ENCODE measurements around the gene FGD2.

FGD2 gene

DNA sequence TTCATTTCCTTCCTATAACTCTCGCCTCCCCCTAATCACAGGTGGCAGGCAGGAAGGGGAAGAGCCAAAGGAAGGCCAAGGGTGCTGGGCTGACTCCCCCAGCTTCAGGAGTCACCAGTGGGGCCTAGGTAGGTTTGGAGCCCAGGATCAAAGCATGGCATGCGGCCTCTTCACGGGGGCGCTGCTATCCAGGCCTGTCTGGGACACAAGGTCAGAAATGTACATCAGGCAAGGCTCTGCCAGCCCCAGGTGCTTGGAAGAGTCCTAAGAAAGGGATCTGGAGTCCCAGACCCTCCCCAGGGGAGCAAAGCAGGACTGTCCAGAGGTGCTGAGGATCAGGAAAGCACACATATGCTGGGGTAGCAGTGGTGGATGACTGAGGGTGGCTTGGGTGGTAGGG lies 40.5 kb upstream of the FGD2 start:
- H3K27ac ChIP-seq: no peak overlapping the region
- DNase-seq: no peak
- in situ Hi-C loops (cut with HindIII; ENCODE audit: low pct_ligation_motif_present, low sequenced_read_pairs): no loop called here
- H3K36me3 ChIP-seq (replicated peaks): peaks cover 37% of the 10 kb centered on the region
- H3K27me3 ChIP-seq (replicated peaks): no peaks in the 10 kb centered on the region
- H3K4me3 ChIP-seq (ENCODE audit: low read depth, low read length): no peak overlapping the region
- TF ChIP-seq, protein P1, sequence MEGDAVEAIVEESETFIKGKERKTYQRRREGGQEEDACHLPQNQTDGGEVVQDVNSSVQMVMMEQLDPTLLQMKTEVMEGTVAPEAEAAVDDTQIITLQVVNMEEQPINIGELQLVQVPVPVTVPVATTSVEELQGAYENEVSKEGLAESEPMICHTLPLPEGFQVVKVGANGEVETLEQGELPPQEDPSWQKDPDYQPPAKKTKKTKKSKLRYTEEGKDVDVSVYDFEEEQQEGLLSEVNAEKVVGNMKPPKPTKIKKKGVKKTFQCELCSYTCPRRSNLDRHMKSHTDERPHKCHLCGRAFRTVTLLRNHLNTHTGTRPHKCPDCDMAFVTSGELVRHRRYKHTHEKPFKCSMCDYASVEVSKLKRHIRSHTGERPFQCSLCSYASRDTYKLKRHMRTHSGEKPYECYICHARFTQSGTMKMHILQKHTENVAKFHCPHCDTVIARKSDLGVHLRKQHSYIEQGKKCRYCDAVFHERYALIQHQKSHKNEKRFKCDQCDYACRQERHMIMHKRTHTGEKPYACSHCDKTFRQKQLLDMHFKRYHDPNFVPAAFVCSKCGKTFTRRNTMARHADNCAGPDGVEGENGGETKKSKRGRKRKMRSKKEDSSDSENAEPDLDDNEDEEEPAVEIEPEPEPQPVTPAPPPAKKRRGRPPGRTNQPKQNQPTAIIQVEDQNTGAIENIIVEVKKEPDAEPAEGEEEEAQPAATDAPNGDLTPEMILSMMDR (IDR thresholded peaks at IDR 0.05; ENCODE audit: low read depth, low read length, missing control alignments): no peak

- DNase-seq: no peak
- H3K27me3 ChIP-seq (replicated peaks): no peaks in the 10 kb centered on the region
- H3K27ac ChIP-seq: no peak overlapping the region
- no peak overlapping the region for H3K4me3 ChIP-seq (ENCODE audit: low read depth, low read length)
- in situ Hi-C loops (cut with HindIII; ENCODE audit: low pct_ligation_motif_present, low sequenced_read_pairs): no loop called here
- TF ChIP-seq, protein P1 (IDR thresholded peaks at IDR 0.05; ENCODE audit: low read depth, low read length, missing control alignments): no peak
- H3K36me3 ChIP-seq (replicated peaks): peaks cover 61% of the 10 kb centered on the region
Measured at GRCh38 chr6:36967301-36967700, 38.2 kb upstream of the FGD2 start.

DNA sequence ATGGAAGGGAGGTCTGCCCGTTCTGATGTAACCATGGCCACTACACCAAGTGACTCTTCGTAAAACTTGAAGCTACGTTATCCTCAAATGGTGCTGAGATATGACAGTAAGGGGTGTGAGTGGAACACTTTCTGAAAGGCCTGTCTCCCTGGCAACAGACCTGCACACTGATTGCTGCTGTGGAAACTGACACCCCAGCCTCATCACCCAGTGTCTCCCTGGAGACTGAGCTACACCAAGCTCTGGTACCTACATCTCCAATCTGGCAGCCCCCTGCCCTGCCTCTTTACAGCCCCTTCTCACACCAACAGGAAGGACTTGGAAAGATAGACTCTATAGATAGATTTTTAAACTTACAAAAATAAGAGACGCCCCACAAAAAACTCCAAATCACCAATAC lies 37.7 kb upstream of the FGD2 start:
- DNase-seq: no peak
- peaks cover 65% of the 10 kb centered on the region for H3K36me3 ChIP-seq (replicated peaks)

GRCh38 chr6:36968266-36968977 lies 37.0 kb upstream of the FGD2 start:
- DNase-seq: no peak
- no peak overlapping the region for H3K27ac ChIP-seq
- in situ Hi-C loops (cut with HindIII; ENCODE audit: low pct_ligation_motif_present, low sequenced_read_pairs): no loop called here
- peaks cover 72% of the 10 kb centered on the region for H3K36me3 ChIP-seq (replicated peaks)
- no peaks in the 10 kb centered on the region for H3K27me3 ChIP-seq (replicated peaks)
- TF ChIP-seq, protein P1 (IDR thresholded peaks at IDR 0.05; ENCODE audit: low read depth, low read length, missing control alignments): no peak
- H3K4me3 ChIP-seq (ENCODE audit: low read depth, low read length): no peak overlapping the region

More for the DNA sequence above, 37.7 kb upstream of the FGD2 start:
- TF ChIP-seq, protein P1 (IDR thresholded peaks at IDR 0.05; ENCODE audit: low read depth, low read length, missing control alignments): no peak
- Histone ChIP-seq H3K27ac (no peak overlapping the region), H3K27me3 (replicated peaks) (no peaks in the 10 kb centered on the region), H3K4me3 (ENCODE audit: low read depth, low read length) (no peak overlapping the region)
- in situ Hi-C loops (cut with HindIII; ENCODE audit: low pct_ligation_motif_present, low sequenced_read_pairs): no loop called here

DNA sequence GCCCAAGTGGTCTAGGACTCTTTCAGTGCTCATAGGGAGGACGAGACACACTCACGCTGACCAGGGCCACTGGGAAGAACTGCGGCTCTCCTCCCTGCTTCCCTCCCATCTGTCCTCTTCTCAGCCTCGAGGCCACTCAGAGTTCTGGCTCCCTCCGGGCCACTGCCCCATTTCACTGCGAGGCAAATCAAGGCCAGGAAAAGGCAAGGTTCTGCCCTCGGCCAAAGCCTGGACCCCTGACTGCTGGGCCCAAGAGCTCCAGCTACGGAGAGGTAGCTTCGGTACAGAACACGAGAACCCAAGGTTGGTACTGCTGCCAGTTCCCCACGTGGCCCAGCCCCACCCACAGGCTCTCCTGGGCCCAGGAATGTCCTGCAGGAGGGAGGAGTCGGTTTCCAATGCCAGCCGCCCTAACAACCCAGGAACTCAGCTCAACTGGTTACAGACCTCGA lies 36.2 kb upstream of the FGD2 start:
- TF ChIP-seq, protein P1 (IDR thresholded peaks at IDR 0.05; ENCODE audit: low read depth, low read length, missing control alignments): no peak

More for the DNA sequence above, 36.2 kb upstream of the FGD2 start:
- H3K36me3 ChIP-seq (replicated peaks): peaks cover 80% of the 10 kb centered on the region
- DNase-seq: no peak
- in situ Hi-C loops (cut with HindIII; ENCODE audit: low pct_ligation_motif_present, low sequenced_read_pairs): no loop called here
- no peaks in the 10 kb centered on the region for H3K27me3 ChIP-seq (replicated peaks)
- no peak overlapping the region for H3K4me3 ChIP-seq (ENCODE audit: low read depth, low read length)
- H3K27ac ChIP-seq: no peak overlapping the region

All from brain microvascular endothelial cell (primary cell).